ENCODE data around the gene EFCAB13.

DNA sequence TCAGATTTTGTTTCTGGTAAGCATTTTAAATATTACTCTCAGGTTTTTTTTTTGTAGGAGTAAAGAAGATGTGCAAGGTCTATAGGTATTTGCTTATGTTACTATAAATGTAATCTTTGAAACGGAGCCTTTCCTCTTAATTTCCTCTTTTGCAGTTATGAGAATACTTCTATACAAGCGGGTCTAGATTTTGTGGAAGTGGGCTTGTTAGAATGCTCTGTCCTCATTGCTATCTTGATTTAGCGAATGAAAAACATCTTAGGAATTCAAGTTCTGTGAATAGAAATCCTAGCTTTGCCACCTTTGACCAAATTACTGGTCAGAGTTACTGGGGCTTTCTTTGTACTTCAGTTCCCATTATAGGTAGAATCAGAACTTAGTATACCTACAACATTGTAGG, 80.3 kb downstream of the EFCAB13 start:
- TF ChIP-seq, protein P1, sequence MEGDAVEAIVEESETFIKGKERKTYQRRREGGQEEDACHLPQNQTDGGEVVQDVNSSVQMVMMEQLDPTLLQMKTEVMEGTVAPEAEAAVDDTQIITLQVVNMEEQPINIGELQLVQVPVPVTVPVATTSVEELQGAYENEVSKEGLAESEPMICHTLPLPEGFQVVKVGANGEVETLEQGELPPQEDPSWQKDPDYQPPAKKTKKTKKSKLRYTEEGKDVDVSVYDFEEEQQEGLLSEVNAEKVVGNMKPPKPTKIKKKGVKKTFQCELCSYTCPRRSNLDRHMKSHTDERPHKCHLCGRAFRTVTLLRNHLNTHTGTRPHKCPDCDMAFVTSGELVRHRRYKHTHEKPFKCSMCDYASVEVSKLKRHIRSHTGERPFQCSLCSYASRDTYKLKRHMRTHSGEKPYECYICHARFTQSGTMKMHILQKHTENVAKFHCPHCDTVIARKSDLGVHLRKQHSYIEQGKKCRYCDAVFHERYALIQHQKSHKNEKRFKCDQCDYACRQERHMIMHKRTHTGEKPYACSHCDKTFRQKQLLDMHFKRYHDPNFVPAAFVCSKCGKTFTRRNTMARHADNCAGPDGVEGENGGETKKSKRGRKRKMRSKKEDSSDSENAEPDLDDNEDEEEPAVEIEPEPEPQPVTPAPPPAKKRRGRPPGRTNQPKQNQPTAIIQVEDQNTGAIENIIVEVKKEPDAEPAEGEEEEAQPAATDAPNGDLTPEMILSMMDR (conservative IDR thresholded peaks at IDR 0.05 in 1 of 2, IDR thresholded peaks at IDR 0.05 in 1 of 2; ENCODE audit: low read depth in 1 of 2, low read length in 2 of 2) = no peak
- TF ChIP-seq EZH2 (IDR thresholded peaks at IDR 0.05; ENCODE audit: low read length, missing control alignments) = no peak

All from fibroblast of lung (primary cell).